ENCODE measurements around the gene PFKL.

- TF ChIP-seq YY1 (IDR thresholded peaks at IDR 0.05; ENCODE audit: extremely low read depth, insufficient replicate concordance, low read depth, low read length) (no peak), POLR2A (IDR thresholded peaks at IDR 0.05; ENCODE audit: borderline replicate concordance, extremely low read depth, insufficient read depth, insufficient read length) (no peak), CTCF (IDR thresholded peaks at IDR 0.05 in 2 of 3, conservative IDR thresholded peaks at IDR 0.05 in 1 of 3; ENCODE audit: borderline replicate concordance in 1 of 3, insufficient read depth in 1 of 3, low read depth in 2 of 3, low read length in 2 of 3) (no peak), EZH2phosphoT487 (IDR thresholded peaks at IDR 0.05; ENCODE audit: borderline replicate concordance) (no peak), JUND (IDR thresholded peaks at IDR 0.05) (no peak), ZNF274 (IDR thresholded peaks at IDR 0.05; ENCODE audit: low read depth, low read length) (no peak), ZBTB33 (IDR thresholded peaks at IDR 0.05; ENCODE audit: extremely low read depth, insufficient replicate concordance, low read length) (no peak), POLR2AphosphoS5 (IDR thresholded peaks at IDR 0.05; ENCODE audit: low read depth, low read length) (no peak), REST (IDR thresholded peaks at IDR 0.05; ENCODE audit: low read depth) (no peak), RAD21 (IDR thresholded peaks at IDR 0.05; ENCODE audit: low read depth) (no peak), SRF (IDR thresholded peaks at IDR 0.05; ENCODE audit: low read depth) (no peak)
Measured at GRCh38 chr21:44310628-44311507, 11.0 kb downstream of the PFKL start.

Measured in HCT116 (cell line).